Urothelium cell line (cell line): ENCODE data around the gene OR2V1.
"Not testable (repeated sequence)": the region's sequence is repeated elsewhere in the genome, so short reads cannot be mapped to it uniquely, and the experiment has no call there.

Source experiments
- DNase-seq: peaks from one replicate; pipeline ENCODE4 v3.0.0; 2011; ENCODE audit warnings: low spot score, mixed read lengths
- FAIRE-seq: peaks from 2 replicates; lab custom pipeline; 2011; peaks lifted over from hg19 to GRCh38; lab: Jason Lieb, UNC

Gene OR2V1

GRCh38 chr5:181130832-181131496 lies at the start of gene OR2V1:
Gene OR2V1 (minus strand): TSS chr5:181131169. CDS start chr5:181125304, 5,865 bp downstream.
- no peak for DNase-seq
- no peak for FAIRE-seq

GRCh38 chr5:181177559-181177958 lies 46.6 kb upstream of the OR2V1 start:
- DNase-seq, FAIRE-seq: not testable (repeated sequence)

- FAIRE-seq: no peak
- DNase-seq: no peak
These were observed 45.4 kb upstream of the OR2V1 start for GRCh38 chr5:181176254-181176952.

GRCh38 chr5:181173420-181174342 lies 42.7 kb upstream of the OR2V1 start:
- no peak for FAIRE-seq
- no peak for DNase-seq

GRCh38 chr5:181173027-181173419 lies 42.1 kb upstream of the OR2V1 start:
- DNase-seq: no peak
- no peak for FAIRE-seq

- DNase-seq (no peak), FAIRE-seq (no peak)
These were observed 40.8 kb upstream of the OR2V1 start for GRCh38 chr5:181171782-181172181.

GRCh38 chr5:181170996-181171395 lies 40.0 kb upstream of the OR2V1 start:
- no peak for DNase-seq
- FAIRE-seq: no peak

- no peak for DNase-seq
- no peak for FAIRE-seq
These were observed 39.4 kb upstream of the OR2V1 start for GRCh38 chr5:181170237-181170825.

GRCh38 chr5:181169459-181170236 lies 38.7 kb upstream of the OR2V1 start:
- not testable (repeated sequence) for DNase-seq
- peak; percentile 27 for FAIRE-seq

GRCh38 chr5:181168595-181169118 lies 37.7 kb upstream of the OR2V1 start:
- FAIRE-seq (no peak), DNase-seq (no peak)

GRCh38 chr5:181167814-181168488 lies 37.0 kb upstream of the OR2V1 start:
- FAIRE-seq: no peak
- no peak for DNase-seq

GRCh38 chr5:181166812-181167733 lies 36.1 kb upstream of the OR2V1 start:
- DNase-seq (no peak), FAIRE-seq (no peak)

- DNase-seq (no peak), FAIRE-seq (no peak)
These were observed 33.3 kb upstream of the OR2V1 start for GRCh38 chr5:181164076-181164952.

GRCh38 chr5:181163487-181164075 lies 32.6 kb upstream of the OR2V1 start:
- no peak for FAIRE-seq
- no peak for DNase-seq

- DNase-seq (no peak), FAIRE-seq (no peak)
These were observed 30.7 kb upstream of the OR2V1 start for GRCh38 chr5:181161534-181162175.

GRCh38 chr5:181160755-181161533 lies 30.0 kb upstream of the OR2V1 start:
- DNase-seq: peak; percentile 61
- not testable (repeated sequence) for FAIRE-seq
